IPS-18c (cell line): ENCODE data around the gene PCDHGB1.
"Not testable (repeated sequence)": the region's sequence is repeated elsewhere in the genome, so short reads cannot be mapped to it uniquely, and the experiment has no call there.

Experiments used
- H3K4me3 ChIP-seq: 2 replicates; pipeline ENCODE4 v1.7.0; 2013; ENCODE audit warnings: low read depth, mild to moderate bottlenecking, low read length, moderate library complexity; ENCODE audit not compliant: insufficient read depth
- H3K9me3 ChIP-seq: one replicate; pipeline ENCODE4 v1.6.1; 2013; ENCODE audit warnings: mild to moderate bottlenecking, low read length, moderate library complexity; ENCODE audit not compliant: control insufficient read depth, insufficient read depth

PCDHGB1 gene

GRCh38 chr5:141342773-141343172 is 7.1 kb upstream of the PCDHGB1 start:
- Histone ChIP-seq H3K4me3 (no peak overlapping the region), H3K9me3 (peaks cover 14% of the 10 kb centered on the region)

GRCh38 chr5:141343242-141343952 is 6.5 kb upstream of the PCDHGB1 start, which contains the start of gene PCDHGA3:
Gene PCDHGA3 (plus strand): TSS chr5:141343829. CDS start chr5:141344034, 205 bp downstream.
- Histone ChIP-seq H3K4me3 (peak within 1 kb of the TSS; percentile 42; the same call in 1 of the 2 replicates), H3K9me3 (peaks cover 14% of the 10 kb centered on the region)

- Histone ChIP-seq H3K9me3 (peaks cover 17% of the 10 kb centered on the region), H3K4me3 (peak overlapping the region; percentile 42; the same call in 1 of the 2 replicates)
Measured at GRCh38 chr5:141343953-141344463, 5.9 kb upstream of the PCDHGB1 start.

GRCh38 chr5:141345327-141345726 is 4.6 kb upstream of the PCDHGB1 start:
- Histone ChIP-seq H3K9me3 (peaks cover 23% of the 10 kb centered on the region), H3K4me3 (no peak overlapping the region)

- peaks cover 21% of the 10 kb centered on the region for H3K9me3 ChIP-seq
- not testable (repeated sequence) for H3K4me3 ChIP-seq
Measured at GRCh38 chr5:141346017-141346416, 3.9 kb upstream of the PCDHGB1 start.

- peaks cover 26% of the 10 kb centered on the region for H3K9me3 ChIP-seq
- no peak overlapping the region for H3K4me3 ChIP-seq
Measured at GRCh38 chr5:141351591-141351990, 1.7 kb downstream of the PCDHGB1 start.

- Histone ChIP-seq H3K4me3 (no peak within 1 kb of the TSS), H3K9me3 (peaks cover 22% of the 10 kb centered on the region)
Measured at GRCh38 chr5:141354900-141355469, 5.1 kb downstream of the PCDHGB1 start, which contains the start of gene PCDHGA4. Gene PCDHGA4 (plus strand): TSS chr5:141355021. CDS start chr5:141355108, 87 bp downstream.

- no peak overlapping the region for H3K4me3 ChIP-seq
- peaks cover 21% of the 10 kb centered on the region for H3K9me3 ChIP-seq
Measured at GRCh38 chr5:141355641-141356040, 5.7 kb downstream of the PCDHGB1 start.

- H3K4me3 ChIP-seq: no peak overlapping the region
- peaks cover 24% of the 10 kb centered on the region for H3K9me3 ChIP-seq
Measured at GRCh38 chr5:141356133-141356532, 6.2 kb downstream of the PCDHGB1 start.

- Histone ChIP-seq H3K4me3 (no peak overlapping the region), H3K9me3 (peaks cover 25% of the 10 kb centered on the region)
Measured at GRCh38 chr5:141356950-141357349, 7.1 kb downstream of the PCDHGB1 start.

GRCh38 chr5:141359790-141360426 is 10.0 kb downstream of the PCDHGB1 start, which contains the start of gene PCDHGB2:
Gene PCDHGB2 (plus strand): TSS chr5:141359994. CDS start chr5:141360136, 142 bp downstream.
- H3K4me3 ChIP-seq: no peak within 1 kb of the TSS; the same call in 1 of the 2 replicates
- H3K9me3 ChIP-seq: peaks cover 27% of the 10 kb centered on the region

GRCh38 chr5:141360685-141361084 is 10.8 kb downstream of the PCDHGB1 start:
- Histone ChIP-seq H3K9me3 (peaks cover 28% of the 10 kb centered on the region), H3K4me3 (no peak overlapping the region; the same call in 1 of the 2 replicates)

- no peak overlapping the region for H3K4me3 ChIP-seq
- H3K9me3 ChIP-seq: peaks cover 23% of the 10 kb centered on the region
Measured at GRCh38 chr5:141362719-141363118, 12.8 kb downstream of the PCDHGB1 start.

- 0 out of 2 replicates have a peak within 1 kb of the TSS, but pooled peaks have one; percentile 9 for H3K4me3 ChIP-seq
- H3K9me3 ChIP-seq: peaks cover 23% of the 10 kb centered on the region
Measured at GRCh38 chr5:141363952-141364660, 14.2 kb downstream of the PCDHGB1 start, which contains the start of gene PCDHGA5. Gene PCDHGA5 (plus strand): TSS chr5:141364162. CDS start chr5:141364331, 169 bp downstream.

GRCh38 chr5:141366016-141366896 is 16.4 kb downstream of the PCDHGB1 start:
- Histone ChIP-seq H3K4me3 (no peak overlapping the region), H3K9me3 (peaks cover 16% of the 10 kb centered on the region)
